Measurements from ENCODE around the gene TMEM141.
"Not testable (repeated sequence)": the region's sequence is repeated elsewhere in the genome, so short reads cannot be mapped to it uniquely, and the experiment has no call there.

TMEM141 gene

DNA sequence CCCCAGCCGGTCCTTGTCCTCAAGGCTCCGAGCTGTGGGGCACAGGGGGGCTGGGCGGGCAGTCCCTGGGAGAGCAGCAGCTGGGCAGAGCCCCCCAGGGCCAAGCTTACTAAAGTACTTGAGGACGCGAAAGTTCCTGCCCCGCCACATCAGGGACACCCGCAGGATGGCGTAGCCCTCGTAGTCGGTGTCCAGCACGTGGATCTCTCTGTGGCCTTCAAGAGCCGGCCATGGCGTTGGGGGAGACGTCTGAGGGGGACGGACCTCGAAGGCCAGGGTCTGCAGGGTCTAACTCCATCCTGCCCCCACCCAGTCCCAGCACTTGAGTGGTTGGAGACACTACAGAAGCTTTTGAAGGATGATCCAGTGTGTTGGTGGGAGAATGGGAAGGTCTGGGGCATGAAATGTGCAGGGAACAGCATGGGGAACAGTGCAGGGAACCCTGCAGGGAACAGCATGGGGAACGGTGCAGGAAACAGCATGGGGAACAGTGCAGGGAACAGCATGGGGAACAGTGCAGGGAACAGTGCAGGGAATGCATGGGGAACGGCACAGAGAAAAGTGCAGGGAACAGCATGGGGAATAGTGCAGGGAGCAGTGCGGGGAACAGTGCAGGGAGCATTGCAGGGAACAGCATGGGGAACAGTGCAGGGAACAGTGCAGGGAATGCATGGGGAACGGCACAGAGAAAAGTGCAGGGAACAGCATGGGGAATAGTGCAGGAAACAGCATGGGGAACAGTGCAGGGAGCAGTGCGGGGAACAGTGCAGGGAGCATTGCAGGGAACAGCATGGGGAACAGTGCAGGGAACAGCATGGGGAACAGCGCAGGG, 35.6 kb upstream of the TMEM141 start:
- DNase-seq (ENCODE audit: low read depth in 2 of 2) = not testable (repeated sequence)

DNA sequence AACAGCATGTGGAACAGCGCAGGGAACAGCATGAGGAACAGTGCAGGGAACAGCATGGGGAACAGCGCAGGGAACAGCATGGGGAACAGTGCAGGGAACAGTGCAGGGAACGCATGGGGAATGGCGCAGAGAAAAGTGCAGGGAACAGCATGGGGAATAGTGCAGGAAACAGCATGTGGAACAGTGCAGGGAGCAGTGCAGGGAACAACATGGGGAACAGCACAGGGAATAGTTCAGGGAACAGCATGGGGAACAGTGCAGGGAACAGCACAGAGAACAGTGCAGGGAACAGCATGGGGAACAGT, 35.1 kb upstream of the TMEM141 start:
- DNase-seq (ENCODE audit: low read depth in 2 of 2) = no peak

DNA sequence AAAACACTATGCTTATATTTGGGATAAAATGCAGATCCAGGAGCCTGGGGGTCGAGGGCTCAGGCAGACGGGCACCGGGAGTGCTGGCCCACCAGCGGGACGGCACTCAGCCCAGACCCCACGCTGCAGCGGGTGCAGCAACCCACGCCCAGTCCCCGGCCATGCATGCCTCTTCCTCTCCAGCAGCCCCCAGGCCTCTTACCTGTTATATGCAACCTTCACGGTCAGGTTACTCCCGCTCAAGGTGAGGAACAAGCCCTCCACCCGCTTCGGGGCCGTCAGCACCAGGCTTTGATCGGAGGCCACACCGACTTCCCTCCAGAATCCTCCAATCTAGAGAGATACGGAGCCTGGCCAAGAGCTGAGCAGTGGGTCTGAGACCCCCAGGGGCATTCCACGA, 34.3 kb upstream of the TMEM141 start:
- no peak for DNase-seq (ENCODE audit: low read depth in 2 of 2)

DNA sequence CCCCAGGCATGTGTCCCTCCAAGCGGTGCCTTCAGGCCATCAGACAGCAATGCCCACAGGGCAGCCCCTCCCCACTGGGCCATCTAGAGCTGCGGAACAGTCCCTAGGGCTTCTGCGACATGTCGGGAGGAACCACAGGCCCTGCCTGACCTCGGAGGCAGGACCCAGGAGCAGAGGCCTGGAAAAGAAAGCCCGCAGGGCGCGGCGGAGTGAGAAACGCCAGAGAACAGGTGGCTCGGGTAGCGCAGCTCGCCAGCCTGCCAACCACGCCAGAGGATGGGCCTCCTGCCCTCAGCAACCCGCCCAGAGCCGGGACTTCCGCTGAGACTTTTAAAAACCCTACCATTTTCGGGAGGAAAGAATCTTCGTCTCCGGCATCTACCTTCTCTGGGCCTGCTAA, 33.8 kb upstream of the TMEM141 start:
- no peak for DNase-seq (ENCODE audit: low read depth in 2 of 2)

DNA sequence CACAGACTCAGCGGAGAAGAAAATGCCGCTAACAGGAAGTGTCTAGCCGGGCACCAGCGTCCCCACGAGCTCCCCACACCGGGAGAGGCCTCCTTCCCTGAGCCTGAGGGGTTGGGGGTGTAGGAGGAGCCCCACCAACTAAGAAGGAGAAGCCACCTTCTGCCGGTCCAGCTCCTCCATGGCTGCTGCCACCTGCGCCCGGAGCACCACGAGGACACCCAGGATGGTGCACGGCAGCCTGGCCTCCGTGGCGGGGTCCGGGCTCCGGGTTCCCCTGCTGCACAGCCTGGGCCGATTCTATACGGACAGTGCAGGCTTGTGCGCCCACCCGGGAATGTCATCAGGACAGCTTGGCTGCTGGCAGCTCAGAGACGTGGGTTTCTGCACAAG, 33.4 kb upstream of the TMEM141 start:
- DNase-seq (ENCODE audit: low read depth in 2 of 2) = no peak

DNA sequence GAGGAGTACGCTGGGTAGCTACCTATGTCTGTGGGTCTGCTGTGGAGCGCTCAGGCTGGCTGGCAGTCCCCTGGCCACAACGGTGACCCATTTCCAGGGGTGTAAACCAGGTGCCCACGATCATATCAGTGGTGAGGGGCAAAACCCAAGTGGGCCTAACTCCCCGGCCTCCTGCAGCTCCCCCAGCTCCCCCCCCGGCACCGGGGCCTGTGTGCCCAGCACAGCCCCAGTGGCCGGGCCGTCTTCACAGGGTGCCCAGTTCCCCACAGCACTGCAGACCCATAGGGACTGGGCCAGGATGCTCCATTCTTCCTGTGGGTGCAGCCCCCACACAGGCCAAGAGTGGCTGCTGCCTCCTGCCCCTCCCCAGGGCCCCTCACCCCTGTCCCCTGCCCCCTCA, 32.1 kb upstream of the TMEM141 start:
- DNase-seq (ENCODE audit: low read depth in 2 of 2) = no peak

DNA sequence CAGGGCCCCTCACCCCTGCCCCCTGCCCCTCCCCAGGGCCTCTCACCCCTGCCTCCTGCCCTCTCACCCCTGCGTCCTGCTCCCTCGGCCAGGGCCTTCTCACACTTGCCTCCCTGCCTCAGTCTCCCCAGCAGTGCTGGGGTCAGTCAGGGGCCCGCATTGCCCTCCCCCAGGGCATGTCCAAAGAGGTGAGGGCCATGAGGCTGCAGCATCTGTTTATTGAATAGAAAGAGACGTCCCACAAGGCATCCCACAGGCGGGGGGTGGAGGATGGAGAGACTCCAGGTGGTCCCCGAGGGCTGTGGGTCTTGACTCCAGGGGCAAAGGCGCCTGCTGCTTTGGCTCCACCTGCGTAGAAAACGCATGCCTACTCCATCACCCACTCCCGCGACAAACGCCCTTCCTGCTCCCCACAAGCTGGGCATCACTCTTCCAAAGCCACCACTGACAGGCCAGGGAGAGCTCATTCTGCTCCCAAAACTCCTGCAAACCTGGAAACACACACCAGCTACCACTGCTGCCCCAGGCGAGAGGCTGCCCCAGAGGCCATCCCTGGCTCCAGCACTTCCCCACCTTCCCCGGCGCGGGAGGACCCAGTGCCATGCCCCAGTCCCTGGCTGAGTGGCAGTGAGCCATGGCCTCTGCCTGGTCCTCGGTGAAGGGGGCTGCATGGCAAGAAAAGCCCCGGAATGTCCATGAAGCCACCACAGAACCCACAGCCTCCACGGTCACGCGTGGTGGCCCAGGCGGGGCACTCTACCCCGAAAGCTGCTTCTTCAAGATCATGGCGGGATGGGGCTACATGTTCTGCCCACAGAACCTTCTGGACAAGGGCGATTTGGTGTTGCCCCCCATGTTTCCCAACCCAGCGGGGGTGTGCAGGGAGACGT, 31.5 kb upstream of the TMEM141 start:
- no peak for DNase-seq (ENCODE audit: low read depth in 2 of 2)

DNA sequence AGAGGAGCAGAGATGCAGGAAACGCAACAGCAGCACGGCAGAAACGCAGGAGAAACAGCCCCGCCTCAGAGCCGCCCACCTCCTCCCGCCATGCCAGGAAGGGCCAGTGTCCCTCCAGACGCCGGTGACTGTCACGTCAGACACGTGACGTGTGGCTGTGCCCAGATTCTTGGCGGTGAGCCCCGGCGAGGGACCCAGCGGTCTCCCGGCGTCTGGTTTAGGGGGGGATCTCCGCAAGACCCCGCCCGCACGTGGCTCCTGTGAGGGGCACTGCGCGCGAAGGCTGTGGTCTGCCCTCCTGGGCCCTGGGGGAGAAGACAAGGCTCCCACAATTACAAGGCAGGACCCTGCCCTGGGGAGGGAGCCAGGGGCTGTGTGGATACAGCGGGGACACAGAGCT, 30.7 kb upstream of the TMEM141 start:
- DNase-seq (ENCODE audit: low read depth in 2 of 2) = no peak

DNA sequence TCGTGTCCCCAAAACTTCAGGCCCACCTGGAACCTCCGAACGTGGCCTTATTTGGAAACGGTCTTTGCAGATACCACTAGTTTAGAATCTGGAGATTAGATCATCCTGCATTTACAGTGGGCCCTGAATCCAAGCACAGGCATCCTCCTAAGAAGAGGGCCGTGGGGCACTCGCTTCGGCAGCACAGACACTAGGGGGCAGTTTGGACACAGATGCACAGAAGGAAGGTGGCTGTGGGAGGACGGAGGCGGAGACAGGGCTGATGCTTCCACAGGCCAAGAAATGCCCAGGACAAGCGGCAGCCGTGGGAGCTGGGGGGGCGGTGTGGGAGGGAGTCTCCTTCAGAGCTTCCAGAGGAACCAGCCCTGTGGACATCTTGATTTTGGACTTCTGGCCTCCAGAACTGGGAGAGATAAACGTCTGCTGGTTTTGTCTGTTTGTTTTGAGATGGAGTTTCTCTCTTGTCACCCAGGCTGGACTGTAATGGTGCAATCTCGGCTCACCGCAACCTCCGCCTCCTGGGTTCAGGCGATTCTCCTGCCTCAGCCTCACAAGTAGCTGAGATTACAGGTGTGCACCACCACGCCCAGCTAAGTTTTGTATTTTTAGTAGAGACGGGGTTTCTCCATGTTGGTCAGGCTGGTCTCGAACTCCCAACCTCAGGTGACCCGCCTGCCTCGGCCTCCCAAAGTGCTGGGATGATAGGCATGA, 30.2 kb upstream of the TMEM141 start:
- DNase-seq (ENCODE audit: low read depth in 2 of 2) = not testable (repeated sequence)

DNA sequence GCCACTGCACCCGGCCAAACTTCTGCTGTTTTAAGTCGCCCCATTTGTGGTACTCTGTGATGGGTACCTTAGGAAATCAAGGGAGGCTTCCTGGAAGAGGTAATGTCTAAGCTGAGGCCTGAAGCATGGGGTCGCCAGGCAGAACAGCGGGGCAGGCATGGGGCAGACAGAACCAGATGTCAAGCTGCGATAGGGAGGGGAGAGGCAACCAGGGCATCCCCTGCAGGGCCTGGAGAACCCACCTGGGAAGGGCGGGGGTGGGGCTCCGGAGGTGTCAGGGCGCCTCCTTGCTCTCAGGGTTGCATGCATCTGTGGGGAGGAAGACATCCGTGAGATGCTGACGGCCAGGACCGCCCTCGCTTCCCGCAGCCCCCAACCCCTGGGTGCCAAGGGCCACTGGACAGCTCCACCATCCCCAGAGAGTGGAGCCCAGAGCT, 29.6 kb upstream of the TMEM141 start:
- no peak for DNase-seq (ENCODE audit: low read depth in 2 of 2)

DNA sequence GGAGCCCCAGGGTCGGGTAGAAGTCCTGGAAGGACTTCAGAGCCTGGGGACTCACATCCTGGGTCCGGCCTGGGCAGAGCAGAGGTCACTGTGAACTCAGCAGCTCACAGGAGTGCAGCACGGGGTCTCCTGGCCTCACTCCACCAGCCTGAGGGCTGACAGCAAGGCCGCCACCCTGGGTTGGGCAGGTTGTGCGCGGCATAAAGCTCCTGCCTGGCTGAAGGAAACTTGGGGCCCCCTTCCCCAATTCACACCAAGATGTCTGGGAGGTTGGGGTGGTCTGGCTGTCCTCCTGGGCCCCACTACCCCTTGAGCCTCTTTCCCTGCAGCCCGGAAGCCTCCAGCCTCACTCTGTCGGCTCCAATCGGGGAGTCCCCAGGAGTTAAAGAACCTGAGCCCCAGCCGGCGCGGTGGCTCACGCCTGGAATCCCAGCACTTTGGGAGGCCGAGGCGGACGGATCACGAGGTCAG, 28.9 kb upstream of the TMEM141 start:
- DNase-seq (ENCODE audit: low read depth in 2 of 2) = no peak

DNA sequence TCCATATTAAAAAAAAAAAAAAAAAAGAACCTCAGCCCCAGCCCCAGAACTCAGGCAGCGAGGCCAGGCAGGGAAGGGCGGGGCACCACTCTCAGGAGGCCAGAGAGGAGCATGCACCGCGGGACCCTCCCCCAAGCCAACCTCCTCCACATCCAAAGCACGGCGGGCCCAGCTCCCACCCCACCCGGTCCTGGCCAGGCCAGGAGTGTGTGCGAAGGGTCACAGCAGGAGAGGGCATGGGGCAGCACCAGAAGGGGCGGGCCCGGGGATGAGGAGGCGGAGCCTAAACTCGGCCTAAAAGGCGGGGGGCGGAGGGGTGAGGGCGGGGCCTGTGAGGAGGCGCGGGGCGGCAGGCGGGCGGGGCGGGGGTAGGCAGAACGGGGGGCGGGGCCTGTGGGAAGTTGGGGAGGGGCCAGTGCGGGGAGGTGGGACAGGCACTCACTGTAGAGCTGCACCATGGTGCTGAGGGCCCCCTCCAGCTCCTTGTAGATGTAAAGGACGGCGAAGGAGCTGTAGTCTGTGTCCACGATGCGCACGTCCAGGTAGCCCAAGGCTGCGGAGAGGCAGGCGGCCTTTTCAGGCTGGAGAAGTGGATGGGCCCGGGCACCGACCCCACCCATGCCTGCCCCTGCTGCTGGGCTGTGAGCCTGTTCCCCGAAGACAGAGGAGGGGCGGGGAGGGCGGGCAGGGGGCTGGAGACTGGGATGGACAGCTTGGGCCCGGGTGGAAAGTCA, 28.1 kb upstream of the TMEM141 start:
- peak; percentile 50 to 61 for DNase-seq (ENCODE audit: low read depth in 2 of 2)

DNA sequence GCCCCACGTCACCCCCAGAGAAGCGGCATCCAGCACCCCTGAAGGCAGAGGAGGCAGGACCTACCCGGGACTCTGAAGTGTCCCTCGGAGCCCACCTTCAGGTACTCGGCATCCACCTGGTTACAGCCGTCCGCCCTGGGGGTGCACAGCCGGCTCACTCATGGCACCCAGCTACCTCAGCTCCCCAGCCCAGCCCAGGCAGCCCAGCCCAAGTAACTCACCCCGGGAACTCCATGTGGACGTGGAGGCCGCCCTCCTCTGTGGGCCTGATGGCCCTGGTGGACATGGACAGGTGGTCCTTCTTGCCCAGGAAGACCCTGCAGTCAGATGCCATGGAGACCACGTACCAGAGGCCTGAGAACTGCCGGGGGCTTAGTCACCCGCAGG, 27.5 kb upstream of the TMEM141 start:
- DNase-seq (ENCODE audit: low read depth in 2 of 2) = no peak

DNA sequence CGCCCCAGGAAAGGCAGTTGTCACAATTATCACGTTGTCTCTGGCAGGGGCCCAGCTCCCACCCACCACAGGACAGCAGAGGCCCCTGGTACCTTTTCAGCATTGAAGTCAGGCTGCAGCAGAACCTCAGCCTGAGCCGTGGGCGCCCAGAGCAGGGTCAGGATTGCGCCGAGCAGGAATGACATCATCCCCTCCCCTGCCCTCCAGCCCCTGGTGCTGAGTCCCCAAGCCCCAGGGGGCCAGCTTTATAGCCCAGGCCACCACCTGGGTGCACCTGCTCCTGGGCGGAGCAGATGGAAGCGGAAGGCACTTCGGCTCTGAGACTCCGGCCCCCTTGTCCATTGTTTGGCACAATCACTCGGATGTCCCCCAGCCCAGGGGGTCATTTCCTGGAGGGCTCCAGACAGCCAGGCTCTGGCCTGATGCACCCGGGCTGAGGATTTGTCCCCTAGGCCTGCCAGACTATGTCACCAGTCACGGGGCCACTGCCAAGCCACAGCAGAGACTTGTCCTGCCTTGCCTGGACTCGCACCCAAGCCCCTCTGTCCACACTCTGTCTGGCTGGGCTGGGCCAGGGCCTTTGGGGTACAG, 26.7 kb upstream of the TMEM141 start, which contains the start of gene LCN15:
Gene LCN15, minus strand, starts transcription at position 218 of the 591 bp plus-strand sequence. Its CDS starts 30 bp downstream, at position 188.
- no peak for DNase-seq (ENCODE audit: low read depth in 2 of 2)

DNA sequence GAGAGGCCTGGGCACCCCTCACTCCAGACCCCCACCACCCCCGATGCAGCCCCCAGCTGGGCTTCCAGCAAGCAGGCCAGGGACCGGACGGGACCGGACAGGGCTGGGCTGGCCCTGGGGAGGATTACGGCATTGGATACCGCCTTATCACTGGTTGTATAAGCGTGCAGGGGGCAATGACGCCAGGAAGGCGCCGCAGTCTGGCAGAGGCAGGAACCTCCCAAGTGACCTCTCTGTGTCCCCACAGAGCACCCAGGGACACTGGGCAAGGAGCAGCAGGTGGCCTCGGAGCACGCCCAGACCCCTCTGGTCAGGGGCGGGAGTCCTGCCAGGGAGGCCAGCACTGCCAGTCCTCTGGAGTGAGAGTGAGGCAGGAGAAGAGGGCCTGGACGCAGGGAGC, 26.1 kb upstream of the TMEM141 start:
- no peak for DNase-seq (ENCODE audit: low read depth in 2 of 2)

DNA sequence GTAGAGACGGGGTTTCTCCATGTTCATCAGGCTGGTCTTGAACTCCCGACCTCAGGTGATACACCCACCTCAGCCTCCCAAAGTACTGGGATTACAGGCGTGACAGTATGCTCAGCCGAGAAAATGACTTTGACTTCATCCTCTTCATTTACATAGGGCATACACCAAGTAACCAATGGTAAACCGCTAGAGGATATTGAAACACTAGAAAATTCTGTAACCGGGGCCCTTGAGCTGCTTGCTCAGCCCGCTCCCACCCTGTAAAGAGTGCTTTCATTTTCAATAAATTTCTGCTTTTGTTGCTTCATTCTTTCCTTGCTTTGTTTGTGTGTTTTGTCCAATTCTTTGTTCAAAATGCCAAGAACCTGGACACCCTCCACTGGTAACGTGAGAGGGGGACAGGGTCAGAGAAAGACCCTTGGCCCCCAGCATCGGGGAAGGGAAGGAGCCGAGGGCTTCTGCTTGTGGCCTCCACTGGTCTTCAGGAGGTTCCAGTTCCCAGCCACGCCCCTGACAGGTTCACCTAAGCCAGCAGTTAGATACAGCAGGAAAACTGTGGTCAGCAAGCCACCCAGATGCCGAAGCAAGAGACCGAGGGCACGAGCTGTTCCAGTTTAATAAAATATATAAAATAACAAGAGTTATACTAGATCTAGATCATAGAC, 25.3 kb upstream of the TMEM141 start:
- DNase-seq (ENCODE audit: low read depth in 2 of 2) = not testable (repeated sequence)

DNA sequence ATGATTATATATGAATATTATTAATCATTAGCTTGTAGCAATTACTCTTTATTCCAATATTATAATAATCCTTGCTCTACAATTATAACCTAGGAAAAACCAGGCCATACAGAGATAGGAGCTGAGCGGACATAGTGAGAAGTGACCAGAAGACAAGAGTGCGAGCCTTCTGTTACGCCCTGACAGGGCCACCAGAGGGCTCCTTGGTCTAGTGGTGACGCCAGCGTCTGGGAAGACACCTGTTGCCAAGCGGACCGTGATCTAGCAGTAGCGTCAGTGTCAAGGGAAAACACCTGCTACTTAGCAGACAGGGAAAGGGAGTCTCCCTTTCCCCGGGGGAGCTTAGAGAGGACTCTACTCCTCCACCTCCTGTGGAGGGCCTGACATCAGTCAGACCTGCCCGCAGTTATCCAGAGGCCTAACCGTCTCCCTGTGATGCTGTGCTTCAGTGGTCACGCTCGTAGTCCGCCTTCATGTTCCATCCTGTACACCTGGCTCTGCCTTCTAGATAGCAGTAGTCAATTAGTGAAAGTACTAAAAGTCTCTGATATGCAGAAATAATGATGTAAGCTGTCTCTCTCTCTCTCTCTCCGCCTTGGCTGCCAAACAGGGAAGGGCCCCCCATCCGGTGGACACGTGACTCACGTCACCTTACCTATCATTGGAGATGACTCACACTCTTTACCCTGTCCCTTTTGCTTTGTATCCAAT, 24.6 kb upstream of the TMEM141 start:
- DNase-seq (ENCODE audit: low read depth in 2 of 2) = peak in 1 of 2 donors; percentile 36

DNA sequence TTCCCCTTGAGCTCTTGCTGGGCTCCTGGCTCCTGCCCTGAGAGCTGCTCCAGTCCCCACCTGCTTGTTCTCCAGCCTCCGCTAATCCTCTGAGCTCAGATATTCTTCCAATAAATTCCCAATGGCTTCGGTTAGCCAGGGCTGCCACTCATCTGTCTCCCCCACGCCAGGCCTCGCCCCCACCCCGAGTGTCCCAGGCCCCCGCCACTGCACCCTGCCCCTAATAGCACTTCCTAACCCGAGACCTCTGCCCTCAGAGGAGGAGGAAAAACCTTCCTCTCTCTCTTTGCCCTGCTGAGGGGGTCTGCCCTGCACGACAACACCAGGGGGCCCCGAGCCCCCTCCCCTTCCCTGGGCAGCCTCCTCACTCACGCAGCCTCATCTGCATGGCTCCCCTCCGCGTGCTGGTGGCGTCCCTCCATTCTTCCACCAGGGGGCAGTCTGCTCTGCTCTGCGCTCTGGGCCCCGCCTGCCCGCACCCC, 21.4 kb upstream of the TMEM141 start:
- peak in 1 of 2 donors; percentile 44 for DNase-seq (ENCODE audit: low read depth in 2 of 2)

DNA sequence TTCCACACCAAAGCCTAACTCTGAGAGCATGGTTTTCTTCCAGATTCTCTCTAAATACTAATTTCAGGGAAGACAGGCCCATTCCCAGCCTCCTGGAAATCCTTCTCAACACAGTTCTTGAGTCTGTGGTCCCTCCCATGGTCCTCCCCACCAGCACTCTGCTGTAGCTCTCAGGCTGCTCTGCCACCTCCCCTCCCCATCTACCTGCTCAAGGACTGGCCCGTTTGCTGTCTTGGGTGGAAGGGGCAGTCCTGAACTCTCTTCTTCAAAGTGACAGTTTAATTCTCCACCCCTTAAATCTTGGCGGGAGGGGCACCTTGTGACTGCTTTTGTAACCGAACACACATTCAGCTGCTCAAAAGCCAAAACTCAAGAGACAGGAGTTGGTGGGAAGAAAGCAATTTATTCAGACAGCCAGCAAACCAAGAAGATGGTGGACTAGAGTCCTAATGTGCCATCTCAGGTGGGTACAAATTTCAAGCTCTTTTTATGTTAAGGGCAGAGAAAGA, 19.2 kb upstream of the TMEM141 start:
- DNase-seq (ENCODE audit: low read depth in 2 of 2) = no peak

All from stimulated activated CD8-positive, alpha-beta memory T cell treated with anti-CD3 and anti-CD28 coated beads, Interleukin-2, amount 100 ng/mL, for 48 hours (primary cell).